Skin epidermis (tissue), 12 donors: ENCODE measurements around the gene TMEM213.
"Not testable (repeated sequence)": the region's sequence is repeated elsewhere in the genome, so short reads cannot be mapped to it uniquely, and the experiment has no call there.

ENCODE experiments used
- H3K27ac ChIP-seq, 21 experiments: fragments of 200-600 bp; sonication (generic) in 11 of 21; one replicate each; pipeline ENCODE4 v1.5.0; 2020; ENCODE audit warnings: mild to moderate bottlenecking in 3 of 21, inconsistent platforms in 2 of 21, moderate library complexity in 2 of 21
- H3K4me3 ChIP-seq, 7 experiments: fragments of 200-600 bp; sonication (generic) in 2 of 7; one replicate each; pipeline ENCODE4 v1.5.0; 2020; ENCODE audit warnings: inconsistent platforms in 2 of 7, mild to moderate bottlenecking in 2 of 7, moderate library complexity in 1 of 7

The TMEM213 gene

DNA sequence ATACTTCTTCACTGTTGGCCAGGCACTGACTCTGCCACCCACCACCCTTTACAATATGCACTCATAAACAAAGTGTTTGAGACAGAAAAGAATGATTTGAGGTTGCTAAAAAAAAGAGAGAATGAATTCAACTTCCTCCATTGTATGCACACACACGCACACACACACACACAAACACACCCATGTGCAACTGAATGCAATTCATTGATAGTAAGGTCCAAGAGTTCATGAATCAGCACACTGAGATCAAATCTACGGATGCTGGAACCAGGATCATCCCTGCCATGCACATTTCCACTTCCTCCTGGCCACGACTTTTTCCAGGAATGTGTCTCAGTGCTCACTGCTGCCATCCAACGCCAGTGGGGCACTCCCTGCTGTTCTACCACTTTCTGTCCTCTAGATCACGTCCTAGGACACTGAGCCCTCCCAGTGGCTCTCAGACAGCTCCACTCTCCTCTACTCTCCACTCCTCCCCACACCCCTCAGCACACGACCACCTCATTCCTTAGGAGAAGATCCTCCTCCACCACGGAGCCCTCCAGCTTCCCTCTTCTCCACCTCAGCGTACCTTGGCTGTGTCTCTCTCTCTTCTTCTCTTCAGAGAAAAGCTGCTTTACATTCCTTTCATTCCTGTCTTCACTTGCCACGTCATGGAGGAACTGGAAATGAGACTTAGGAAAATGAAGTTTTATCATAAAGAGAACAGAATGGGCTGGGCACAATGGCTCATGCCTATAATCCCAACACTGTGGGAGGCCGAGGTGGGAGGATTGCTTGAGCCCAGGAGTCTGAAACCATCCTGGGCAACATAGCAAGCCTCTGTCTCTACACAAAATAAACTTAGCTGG lies 12.0 kb upstream of the TMEM213 start:
- no peak overlapping the region for H3K27ac ChIP-seq
- no peak overlapping the region for H3K4me3 ChIP-seq

DNA sequence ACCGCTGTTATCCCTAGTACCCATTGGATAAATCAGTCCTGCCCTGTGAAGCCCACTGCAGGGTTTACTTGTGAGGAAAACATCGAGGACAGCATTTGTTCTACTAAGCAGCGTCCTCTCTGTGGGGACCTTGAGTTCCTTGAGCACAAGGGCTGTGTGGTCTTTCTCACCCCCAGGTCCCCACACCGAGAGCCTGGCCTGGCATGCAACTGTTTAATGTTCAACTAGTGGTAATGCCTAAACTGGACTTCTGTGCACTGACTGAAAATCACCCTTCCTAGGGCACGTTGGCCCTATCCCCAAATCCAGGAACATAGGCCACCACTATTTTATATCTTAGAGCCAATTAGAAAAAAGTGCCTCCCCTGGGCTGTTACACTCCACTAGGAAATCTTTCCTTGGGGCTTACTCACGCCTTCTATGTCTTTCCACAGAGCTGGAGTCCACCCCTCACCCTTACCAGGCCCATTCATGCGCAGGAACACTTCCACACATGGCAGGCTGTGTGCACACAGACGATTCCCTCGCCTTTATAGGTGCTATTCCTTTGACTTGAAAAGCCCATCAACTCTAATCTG lies 1.7 kb upstream of the TMEM213 start:
- Histone ChIP-seq H3K27ac (no peak overlapping the region), H3K4me3 (no peak overlapping the region)

DNA sequence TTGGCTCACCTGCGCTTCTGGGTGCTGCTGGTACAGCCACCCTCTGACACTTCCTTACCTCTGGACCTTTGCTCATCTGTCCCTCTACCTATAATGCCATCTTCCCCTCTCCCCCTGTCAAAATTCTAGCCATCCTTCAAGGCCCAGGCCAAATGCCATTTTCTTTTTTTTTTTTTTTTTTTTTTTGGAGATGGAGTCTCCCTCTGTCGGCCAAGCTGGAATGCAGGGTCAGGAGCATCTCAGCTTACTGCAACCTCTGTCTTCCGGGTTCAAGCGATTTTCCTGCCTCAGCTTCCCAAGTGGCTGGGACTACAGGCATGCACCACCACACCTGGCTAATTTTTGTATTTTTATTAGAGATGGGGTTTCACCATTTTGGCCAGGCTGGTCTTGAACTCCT lies 748 bp upstream of the TMEM213 start:
- H3K27ac ChIP-seq, H3K4me3 ChIP-seq: not testable (repeated sequence)

DNA sequence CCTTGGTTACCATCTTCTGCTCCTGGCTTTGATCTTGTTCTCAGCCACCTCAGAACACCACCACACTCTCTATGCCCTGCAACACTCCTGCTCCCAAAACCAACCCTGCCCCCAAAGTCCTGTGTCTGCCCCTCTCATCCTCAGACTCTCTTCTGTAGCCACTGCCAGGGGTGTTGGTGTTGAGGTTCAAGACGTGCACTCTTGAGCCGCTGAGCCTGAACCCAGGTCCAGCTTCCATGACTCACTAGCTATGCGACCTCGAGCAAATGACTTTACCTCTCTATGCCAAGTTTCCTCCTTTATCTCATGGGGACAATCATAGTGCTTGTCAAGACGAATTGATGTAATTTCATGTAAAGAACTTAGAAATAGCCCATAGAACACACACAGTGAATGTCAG lies 1.0 kb downstream of the TMEM213 start:
- Histone ChIP-seq H3K4me3 (no peak overlapping the region), H3K27ac (no peak overlapping the region)

DNA sequence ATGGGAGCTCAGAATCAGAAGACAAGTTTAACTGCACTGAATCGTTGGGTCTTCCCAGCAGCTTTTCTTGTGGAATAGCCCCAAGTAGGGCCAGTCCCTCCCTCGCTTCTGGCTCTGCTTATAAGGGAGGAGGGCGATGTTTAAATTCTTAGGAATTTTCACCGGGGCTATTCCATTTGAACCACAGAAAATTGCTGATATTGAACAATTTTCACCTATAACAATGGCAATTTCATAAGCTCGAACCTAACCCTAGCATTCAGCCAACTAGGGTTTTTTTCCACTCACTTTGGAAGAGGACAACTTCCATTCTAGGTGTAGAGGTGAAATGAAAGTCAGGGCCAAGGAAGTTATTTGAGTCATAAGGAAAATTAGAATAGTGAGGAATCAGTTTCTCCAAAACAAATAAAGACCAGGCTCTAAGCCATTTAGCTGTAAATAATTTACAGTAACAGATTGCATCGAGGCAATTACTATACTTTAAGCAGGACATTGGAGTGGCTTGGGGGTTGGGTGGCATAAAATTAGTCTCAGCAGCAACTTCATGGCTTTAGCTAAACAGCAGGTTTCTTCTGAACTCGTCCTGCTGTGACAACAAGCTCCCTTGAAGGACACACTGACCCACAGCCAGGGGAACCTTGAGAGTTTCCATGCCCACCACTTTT lies 1.7 kb downstream of the TMEM213 start:
- Histone ChIP-seq H3K4me3 (no peak overlapping the region), H3K27ac (no peak overlapping the region)

DNA sequence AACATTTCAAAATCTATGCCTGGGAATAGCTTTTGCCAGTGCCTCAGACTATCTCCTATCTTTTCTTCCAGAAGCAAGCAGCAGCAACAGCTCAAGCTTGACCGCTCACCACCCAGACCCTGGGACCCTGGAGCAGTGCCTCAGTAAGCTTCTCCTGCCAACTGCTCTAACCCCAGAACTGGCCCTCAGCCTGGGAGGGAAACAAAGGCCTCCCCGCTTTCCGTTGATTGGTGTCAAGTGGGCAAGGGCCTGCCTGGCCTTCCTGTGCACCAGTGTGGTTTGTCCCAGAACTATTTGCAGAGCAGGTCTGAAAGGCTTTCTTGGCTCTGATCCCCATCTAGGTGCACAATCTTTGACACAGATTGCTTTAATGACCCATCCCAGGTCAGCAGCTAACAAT lies 3.5 kb downstream of the TMEM213 start:
- no peak overlapping the region for H3K4me3 ChIP-seq
- no peak overlapping the region for H3K27ac ChIP-seq

DNA sequence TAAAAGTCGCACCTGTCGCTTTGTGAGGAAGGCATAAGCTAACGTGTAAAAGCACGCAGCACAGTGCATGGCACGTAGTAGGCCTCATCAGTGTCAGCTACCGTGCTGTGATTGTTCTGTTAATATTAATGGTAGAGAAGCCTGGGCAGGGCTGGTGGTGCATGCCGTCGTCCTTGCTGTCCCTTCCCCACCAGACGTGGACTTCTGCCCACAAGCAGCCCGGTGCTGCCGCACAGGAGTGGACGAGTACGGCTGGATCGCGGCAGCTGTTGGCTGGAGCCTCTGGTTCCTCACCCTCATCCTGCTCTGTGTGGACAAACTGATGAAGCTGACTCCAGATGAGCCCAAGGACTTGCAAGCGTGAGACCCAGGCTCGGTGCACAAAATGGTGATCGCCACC lies 4.9 kb downstream of the TMEM213 start:
- no peak overlapping the region for H3K4me3 ChIP-seq
- H3K27ac ChIP-seq: no peak overlapping the region

DNA sequence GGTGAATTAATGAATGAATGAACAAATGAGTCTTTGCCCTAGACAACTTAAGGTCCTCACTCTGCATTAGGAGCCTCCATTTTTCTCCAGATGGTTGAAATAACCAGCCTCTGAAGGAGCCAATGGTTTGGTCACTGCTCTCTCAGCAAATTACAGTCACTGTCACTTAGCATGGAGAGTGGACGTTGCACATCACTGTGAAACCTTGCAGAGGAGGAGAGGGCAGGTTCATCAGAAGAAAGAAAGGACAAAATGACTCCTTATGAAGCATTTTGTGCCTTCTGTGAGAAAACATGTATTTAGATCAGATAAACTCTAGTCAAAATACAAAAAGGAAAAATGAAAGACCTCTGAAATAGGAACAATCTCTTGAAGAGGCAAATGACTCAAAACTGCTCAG lies 6.8 kb downstream of the TMEM213 start:
- Histone ChIP-seq H3K27ac (no peak overlapping the region), H3K4me3 (no peak overlapping the region)

DNA sequence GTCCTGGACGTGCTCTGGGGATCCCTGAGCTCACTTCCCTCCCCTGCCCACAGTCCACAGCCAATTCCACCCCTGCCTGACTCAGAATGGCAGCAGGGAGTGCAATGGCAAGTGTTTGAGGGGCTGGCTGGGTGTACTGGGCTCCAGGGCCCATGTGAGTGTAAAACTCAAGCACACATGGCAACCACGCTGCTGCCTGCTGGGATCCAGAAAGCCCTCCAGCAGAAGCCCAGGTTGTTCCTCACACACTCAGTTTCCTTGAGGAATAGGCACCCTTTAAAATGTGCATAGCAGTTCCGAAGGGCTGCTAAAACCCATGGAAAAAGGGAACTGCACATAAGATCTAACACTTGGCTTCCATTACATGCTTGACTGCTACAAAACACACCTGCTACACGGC lies 11.6 kb downstream of the TMEM213 start:
- Histone ChIP-seq H3K27ac (no peak overlapping the region), H3K4me3 (no peak overlapping the region)

DNA sequence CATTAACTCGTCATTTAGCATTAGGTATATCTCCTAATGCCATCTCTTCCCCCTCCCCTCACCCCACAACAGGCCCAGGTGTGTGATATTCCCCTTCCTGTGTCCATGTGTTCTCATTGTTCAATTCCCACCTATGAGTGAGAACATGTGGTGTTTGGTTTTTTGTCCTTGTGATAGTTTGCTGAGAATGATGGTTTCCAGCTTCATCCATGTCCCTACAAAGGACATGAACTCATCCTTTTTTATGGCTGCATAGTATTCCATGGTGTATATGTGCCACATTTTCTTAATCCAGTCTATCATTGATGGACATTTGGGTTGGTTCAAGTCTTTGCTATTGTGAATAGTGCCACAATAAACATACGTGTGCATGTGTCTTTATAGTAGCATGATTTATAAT lies 13.5 kb downstream of the TMEM213 start:
- H3K4me3 ChIP-seq, H3K27ac ChIP-seq: not testable (repeated sequence)

DNA sequence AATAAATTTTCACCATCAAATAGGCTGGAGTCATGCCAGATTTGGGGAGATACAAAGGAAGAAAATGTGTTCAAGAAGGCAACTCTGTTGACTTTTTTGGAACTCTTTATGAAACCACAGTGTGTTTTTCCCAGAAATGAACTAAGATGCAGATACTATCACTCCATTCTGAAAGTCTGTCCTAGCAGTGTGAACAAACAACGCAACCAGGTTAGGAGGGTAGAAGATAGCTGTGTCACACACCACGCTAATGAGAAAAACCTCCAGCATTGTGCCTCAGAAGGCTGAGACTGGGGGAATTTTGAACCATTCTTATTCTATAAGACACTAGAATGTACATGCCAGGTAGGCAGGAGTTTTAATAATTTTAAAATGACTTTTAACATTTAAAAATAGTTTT lies 16.2 kb downstream of the TMEM213 start:
- Histone ChIP-seq H3K4me3 (no peak overlapping the region), H3K27ac (no peak overlapping the region)

DNA sequence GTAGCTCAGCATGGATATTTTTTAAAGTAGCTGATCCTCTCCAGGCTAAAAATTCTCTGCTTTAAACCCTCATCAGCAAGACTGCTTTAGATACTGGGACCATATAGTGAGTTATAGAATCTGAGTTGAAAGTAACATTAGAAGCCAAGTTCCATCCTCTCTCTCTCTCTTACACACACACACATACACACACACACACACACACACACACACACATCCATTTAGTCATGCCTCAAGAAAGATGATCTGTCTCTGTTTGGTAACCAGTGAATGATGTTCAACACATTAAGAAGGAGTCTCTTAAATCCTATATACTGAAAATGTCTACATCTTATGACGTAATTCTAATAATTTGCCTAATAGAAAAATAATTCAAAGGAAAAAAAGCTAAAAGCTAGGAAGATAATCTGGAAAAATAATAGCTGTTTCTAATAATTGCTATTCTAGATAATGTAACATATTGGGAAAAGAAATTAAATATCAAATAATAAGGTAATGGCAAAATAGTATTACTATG lies 17.1 kb downstream of the TMEM213 start:
- no peak overlapping the region for H3K27ac ChIP-seq
- no peak overlapping the region for H3K4me3 ChIP-seq

DNA sequence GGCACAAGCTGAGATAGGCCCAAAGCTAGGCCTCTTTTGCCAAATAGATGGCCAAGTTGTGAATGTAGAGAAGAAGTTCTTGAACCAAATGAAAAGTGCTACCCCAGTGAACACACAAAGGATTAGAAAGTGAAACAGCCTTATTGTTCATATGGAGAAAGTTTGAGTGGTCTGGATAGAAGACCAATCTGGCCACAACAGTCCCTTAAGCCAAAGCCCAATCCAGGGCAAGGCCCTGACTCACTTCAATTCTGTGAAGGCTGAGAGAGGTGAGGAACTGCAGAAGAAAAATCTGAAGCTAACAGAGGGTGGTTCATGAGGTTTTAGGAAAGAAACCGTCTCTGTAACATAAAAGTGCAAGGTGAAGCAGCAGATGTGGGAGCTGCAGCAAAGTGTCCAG lies 18.9 kb downstream of the TMEM213 start:
- Histone ChIP-seq H3K27ac (no peak overlapping the region), H3K4me3 (no peak overlapping the region)

DNA sequence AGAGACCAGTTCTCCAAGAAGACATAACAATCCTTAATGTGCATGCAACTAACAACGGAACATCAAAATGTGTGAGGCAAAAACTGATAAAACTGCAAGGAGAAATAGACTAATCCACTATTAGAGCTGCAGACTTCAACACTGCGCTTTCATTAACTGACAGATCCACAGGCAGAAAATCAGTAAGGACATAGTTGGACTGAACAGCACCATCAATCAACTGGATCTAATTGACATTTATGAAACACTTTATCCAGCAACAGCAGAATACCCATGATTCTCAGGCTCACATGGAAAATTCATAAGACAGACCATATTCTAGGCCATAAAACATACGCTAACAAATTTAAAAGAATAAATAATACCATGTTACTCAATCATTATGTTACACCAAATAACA lies 21.8 kb downstream of the TMEM213 start:
- H3K27ac ChIP-seq: no peak overlapping the region
- no peak overlapping the region for H3K4me3 ChIP-seq

DNA sequence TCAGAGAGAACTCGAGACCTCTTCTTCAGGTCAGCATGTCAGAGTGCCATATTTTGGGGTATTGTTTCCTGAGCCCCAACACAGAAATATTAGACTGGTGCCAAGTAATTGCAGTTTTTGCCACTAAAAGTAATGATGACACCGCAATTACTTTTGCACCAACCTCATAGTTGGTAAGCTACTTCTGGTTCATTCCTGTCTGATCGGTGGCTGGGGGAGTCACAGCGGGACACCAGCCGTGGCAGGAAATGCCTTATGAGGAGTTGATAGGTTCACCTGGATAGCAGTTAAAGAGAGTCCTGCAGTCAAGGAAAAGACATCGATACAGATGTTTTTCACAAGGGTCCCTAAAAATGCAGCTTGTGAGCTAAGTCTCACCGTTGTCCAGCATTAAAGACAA lies 24.1 kb downstream of the TMEM213 start:
- Histone ChIP-seq H3K27ac (no peak overlapping the region), H3K4me3 (no peak overlapping the region)

DNA sequence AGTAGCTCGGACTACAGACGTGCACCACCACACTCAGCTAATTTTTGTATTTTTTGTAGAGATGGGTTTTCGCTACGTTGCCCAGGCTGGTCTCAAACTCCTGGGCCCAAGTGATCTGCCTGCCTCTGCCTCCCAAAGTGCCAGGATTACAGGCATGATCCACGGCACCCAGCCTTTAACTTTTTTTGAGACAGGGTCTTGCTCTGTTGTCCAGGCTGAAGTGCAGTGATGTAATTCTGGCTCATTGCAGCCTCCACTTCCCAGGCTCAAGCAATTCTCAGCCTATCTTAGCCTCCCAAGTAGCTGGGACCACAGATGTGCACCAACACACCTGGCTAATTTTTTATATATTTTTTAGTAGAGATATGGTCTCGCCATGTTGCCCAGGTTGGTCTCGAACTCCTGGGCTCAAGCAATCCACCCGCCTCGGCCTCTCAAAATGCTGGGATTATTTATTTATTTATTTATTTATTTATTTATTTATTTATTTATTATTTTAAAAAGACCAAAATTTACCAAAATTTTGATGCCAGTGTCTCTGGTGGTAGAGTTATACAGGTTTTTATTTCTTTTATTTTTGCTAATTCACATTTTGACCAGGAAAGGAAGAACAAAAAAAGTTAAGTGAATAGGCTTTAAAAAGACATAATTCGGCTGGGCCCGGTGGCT lies 25.2 kb downstream of the TMEM213 start:
- no peak overlapping the region for H3K27ac ChIP-seq
- no peak overlapping the region for H3K4me3 ChIP-seq

DNA sequence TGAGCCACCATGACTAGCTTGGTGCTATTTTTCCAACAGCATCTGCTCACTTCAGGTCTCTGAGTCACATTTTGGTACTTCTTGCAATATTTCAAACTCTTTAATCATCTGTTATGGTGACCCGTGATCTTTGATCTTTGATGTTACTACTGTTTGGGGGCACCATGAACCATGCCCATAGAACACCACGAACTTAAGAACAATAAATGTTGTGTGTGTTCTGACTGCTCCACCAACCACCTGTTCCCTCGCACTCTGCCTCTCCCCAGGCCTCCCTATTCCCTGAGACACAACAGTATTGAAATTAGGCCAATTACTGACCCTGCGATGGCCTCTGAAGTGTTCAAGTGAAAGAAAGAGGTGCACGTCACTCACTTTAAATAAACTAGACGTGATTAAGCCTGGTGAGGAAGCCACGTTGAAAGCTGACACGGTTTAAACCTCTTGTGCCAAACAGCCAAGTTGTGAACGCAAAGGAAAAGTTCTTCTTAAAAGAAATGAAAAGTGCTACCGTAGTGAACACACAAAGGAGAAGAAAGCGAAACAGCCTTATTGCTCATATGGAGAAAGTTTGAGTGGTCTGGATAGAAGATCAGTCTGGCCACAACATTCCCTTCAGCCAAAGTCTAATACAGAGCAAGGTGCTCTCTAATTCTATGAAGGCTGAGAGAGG lies 27.4 kb downstream of the TMEM213 start:
- H3K27ac ChIP-seq: no peak overlapping the region
- H3K4me3 ChIP-seq: no peak overlapping the region

DNA sequence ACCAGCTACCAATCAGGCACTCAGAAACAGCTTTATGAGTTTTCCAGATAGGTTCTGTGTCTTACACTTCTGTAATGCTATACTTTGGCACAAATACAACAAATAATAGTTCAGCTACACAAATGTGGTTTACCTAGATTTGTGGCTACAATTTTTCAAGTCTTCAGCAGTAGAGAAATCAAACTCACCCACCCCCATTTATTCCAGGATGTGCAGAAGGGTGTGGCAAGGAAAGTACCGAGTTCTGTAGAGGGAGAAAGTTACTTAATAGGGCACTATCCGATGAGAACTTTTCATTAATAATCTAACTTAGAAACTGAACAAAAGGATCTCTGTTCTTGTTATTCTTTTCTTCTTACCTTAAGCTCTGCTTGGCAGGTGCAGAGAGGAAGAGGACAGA lies 30.5 kb downstream of the TMEM213 start:
- Histone ChIP-seq H3K4me3 (no peak overlapping the region), H3K27ac (no peak overlapping the region)

DNA sequence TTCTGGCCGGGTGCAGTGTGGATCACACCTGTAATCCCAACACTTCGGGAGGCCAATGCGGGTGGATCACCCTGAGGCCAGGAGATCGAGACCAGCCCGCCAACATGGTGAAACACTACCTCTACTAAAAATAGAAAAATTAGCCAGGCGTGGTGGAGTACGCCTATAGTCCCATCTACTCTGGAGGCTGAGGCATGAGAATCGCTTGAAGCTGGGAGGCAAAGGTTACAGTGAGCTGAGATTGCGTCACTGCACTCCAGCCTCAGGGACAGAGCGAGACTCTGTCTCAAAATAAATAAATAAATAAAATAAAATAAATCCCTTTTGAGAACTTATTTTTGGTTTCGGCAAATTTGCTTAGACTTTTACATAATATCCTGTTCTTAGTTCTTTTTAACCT lies 31.5 kb downstream of the TMEM213 start:
- H3K27ac ChIP-seq: no peak overlapping the region
- no peak overlapping the region for H3K4me3 ChIP-seq

DNA sequence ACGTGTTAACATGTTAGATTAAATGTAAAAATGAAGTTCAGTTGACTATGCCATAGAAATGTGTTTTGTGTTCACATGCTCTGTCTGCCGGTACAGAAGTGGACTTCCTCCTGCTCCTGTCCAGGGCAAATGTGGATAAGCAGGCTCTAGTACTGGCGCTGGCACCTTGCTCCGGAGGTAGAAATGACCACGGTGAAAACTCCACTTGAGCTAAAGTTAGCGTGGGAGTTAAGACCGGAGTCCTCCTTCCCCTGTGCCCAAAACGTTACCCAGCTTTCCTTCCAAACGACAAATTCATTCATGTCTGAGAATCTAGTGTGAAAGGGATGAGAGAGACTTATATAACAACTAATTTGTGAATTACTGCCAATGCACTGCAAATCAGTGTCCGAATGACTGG lies 35.2 kb downstream of the TMEM213 start:
- Histone ChIP-seq H3K27ac (no peak overlapping the region), H3K4me3 (no peak overlapping the region)
